Left lung (tissue), 14 donors: ENCODE measurements around the gene ROPN1B. TPM values are rescaled to one million over a fixed set of nuclear protein-coding genes. Genes with fewer than 3 reads are reported as not detected.
"Not testable (repeated sequence)": the region's sequence is repeated elsewhere in the genome, so short reads cannot be mapped to it uniquely, and the experiment has no call there.

Experiments
- ATAC-seq: fragments of 200-7000 bp; cut with Tn5 transposase; one replicate; pipeline ENCODE4 v1.9.1; 2020; ENCODE audit warnings: moderate library complexity
- DNase-seq, 4 donors: peaks; one replicate each; pipeline ENCODE4 v3.0.0-alpha.2; 2013 to 2020
- H3K27ac ChIP-seq, 2 donors: fragments of 200-600 bp; sonication (generic) in 1 of 2; one replicate each; pipeline versions ENCODE4 v1.5.0 to v1.8.0; 2020 to 2021
- H3K27me3 ChIP-seq, 2 donors: fragments of 200-600 bp; sonication (generic) in 1 of 2; one replicate each; pipeline versions ENCODE4 v1.5.0 to v1.8.0; 2020 to 2021
- H3K36me3 ChIP-seq, 2 donors: fragments of 200-600 bp; sonication (generic) in 1 of 2; one replicate each; pipeline versions ENCODE4 v1.5.0 to v1.8.0; 2020 to 2021
- H3K4me1 ChIP-seq, 2 donors: fragments of 200-600 bp; one replicate each; pipeline ENCODE4 v1.8.0; 2021
- H3K4me3 ChIP-seq, 2 donors: fragments of 200-600 bp; sonication (generic) in 1 of 2; one replicate each; pipeline versions ENCODE4 v1.5.0 to v1.8.0; 2020 to 2021; ENCODE audit warnings: mild to moderate bottlenecking in 1 of 2
- H3K9me3 ChIP-seq, 2 donors: fragments of 200-600 bp; sonication (generic) in 1 of 2; one replicate each; pipeline versions ENCODE4 v1.5.0 to v1.8.0; 2020 to 2021
- CTCF ChIP-seq, 2 donors: fragments of 200-600 bp; sonication (generic) in 1 of 2; IDR thresholded peaks; one replicate each; pipeline versions ENCODE4 v1.5.0 to v1.8.0; 2021; ENCODE audit warnings: antibody characterized with exemption in 2 of 2
- intact Hi-C, 2 donors: fragments of 100-400 bp; cut with DNase I; formaldehyde crosslinking; loops; one replicate each; pipeline versions ENCODE4 v1.11.2 to v1.14.2; 2022
- long read RNA-seq, 12 donors: library from polyadenylated mRNA in 2 of 12; unstranded in 2 of 12; transcript quantifications; one replicate each; pipeline ENCODE4 v2.0.0 and lab custom pipeline, GENCODE V29; 2019 to 2026
- polyA plus RNA-seq, 6 donors: library from polyadenylated mRNA; unstranded; fragments of 120-200 nt; gene quantifications; one replicate each; pipeline ENCODE4 v1.2.1, GENCODE V29; 2013; ENCODE audit not compliant: insufficient read length in 6 of 6
- total RNA-seq, 2 donors: library from RNA; stranded (reverse); fragmentation: NEBNext Ultra II Directional; extraction: Animal tissue kit (Norgen Biotek cat#: 25700); gene quantifications; one replicate each; pipeline ENCODE4 v1.2.1, GENCODE V29; 2021
- donor health status: DM: no; HTN: yes; CAD: no.
- donor health status: DM: no; HTN: no; CAD: no.

The ROPN1B gene
- total RNA-seq (under 1 TPM; 0.29 to 0.71 TPM), polyA plus RNA-seq (1 to 10 TPM in 4 of 6 donors, under 1 TPM in 2; 0.53 to 1.9 (median 1.4) TPM)
- long read RNA-seq, donor 1, partial matches to known transcripts, result 0 of 2 reads
- long read RNA-seq, donor 1, other reads (novel, unspliced or antisense), result 0 of 2 reads
- long read RNA-seq, donor 2, result 0 reads
- long read RNA-seq, donor 3, result 0 reads
- long read RNA-seq, donor 4, result 0 reads
- long read RNA-seq, donor 5, result 0 reads
- long read RNA-seq, donor 6, result 0 reads
- long read RNA-seq, donor 7, result 0 reads
- long read RNA-seq, donor 8, result 0 reads
- long read RNA-seq, donor 9, result 0 reads
- long read RNA-seq, donor 10, result 0 reads
- long read RNA-seq, donor 11, result 0 reads
- long read RNA-seq, donor 12, result 0 reads

GRCh38 chr3:125968701-125969592, at the start of gene ROPN1B:
Gene ROPN1B (plus strand): TSS chr3:125969178. CDS start chr3:125972055, 2,877 bp downstream.
- peak; percentile 91 for ATAC-seq
- H3K4me1 ChIP-seq, H3K36me3 ChIP-seq, intact Hi-C loops, DNase-seq, H3K4me3 ChIP-seq, H3K9me3 ChIP-seq, H3K27ac ChIP-seq: not testable (repeated sequence)
- H3K27me3 ChIP-seq, result peaks cover 19 to 46% of the 10 kb centered on the region in 2 donors

DNA sequence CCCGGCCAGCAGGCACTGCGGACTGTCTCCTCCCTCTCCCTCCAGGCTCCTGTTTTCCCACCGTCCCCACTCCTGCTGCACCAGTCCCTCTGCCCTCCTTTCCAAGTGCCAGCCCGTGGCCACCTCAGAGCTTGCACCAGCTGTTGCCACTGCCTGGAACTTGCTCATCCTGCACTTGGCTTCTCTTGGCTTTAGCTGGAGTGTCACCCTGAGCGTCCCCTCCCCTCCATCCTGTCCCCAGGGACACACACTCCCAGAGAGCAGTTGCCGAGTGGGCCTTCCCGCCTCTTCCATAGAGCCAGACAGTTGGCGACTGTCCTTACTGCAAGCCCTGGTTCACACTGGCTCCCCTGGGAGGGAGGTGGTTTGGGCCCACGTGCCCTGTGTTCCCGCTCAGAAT, 48.8 kb upstream of the ROPN1B start:
- H3K36me3 ChIP-seq, H3K9me3 ChIP-seq, intact Hi-C loops, H3K27me3 ChIP-seq, ATAC-seq, H3K4me3 ChIP-seq, H3K27ac ChIP-seq, H3K4me1 ChIP-seq: not testable (repeated sequence)
- DNase-seq, result peak in 1 of 4 donors; percentile 44

- H3K27me3 ChIP-seq, H3K4me1 ChIP-seq, H3K4me3 ChIP-seq, H3K36me3 ChIP-seq, intact Hi-C loops, ATAC-seq, H3K9me3 ChIP-seq, H3K27ac ChIP-seq: not testable (repeated sequence)
- peak in 1 of 4 donors; percentile 57 for DNase-seq
Measured at GRCh38 chr3:125920751-125921279, 48.2 kb upstream of the ROPN1B start.

DNA sequence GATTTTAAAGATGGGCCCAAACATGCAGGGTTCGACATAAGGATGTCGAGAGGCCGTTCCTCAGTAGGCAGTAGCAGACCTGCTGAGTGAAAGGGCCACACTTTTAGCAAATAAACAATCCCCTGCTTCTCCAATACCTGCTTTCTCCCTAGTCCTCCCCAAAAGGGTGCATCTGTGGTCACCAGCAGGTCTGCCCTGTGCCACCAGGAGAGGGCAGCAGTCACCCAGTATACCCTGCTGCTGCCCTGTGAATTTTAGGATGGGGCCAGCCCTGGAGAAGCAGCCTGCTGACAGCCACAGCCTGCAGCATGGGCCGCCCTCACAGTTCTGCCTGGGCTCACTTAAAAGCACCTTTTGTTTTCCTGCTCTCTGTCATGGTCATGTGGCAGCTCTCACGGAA, 47.3 kb upstream of the ROPN1B start:
- intact Hi-C loops, H3K36me3 ChIP-seq, ATAC-seq, H3K4me1 ChIP-seq, H3K27ac ChIP-seq, H3K4me3 ChIP-seq, H3K27me3 ChIP-seq, H3K9me3 ChIP-seq: not testable (repeated sequence)
- DNase-seq, result peak in 3 of 4 donors; percentile 49 to 54 (median 52)
- peak; percentile 48 to 61 for TF ChIP-seq CTCF (IDR thresholded peaks at IDR 0.05)

DNA sequence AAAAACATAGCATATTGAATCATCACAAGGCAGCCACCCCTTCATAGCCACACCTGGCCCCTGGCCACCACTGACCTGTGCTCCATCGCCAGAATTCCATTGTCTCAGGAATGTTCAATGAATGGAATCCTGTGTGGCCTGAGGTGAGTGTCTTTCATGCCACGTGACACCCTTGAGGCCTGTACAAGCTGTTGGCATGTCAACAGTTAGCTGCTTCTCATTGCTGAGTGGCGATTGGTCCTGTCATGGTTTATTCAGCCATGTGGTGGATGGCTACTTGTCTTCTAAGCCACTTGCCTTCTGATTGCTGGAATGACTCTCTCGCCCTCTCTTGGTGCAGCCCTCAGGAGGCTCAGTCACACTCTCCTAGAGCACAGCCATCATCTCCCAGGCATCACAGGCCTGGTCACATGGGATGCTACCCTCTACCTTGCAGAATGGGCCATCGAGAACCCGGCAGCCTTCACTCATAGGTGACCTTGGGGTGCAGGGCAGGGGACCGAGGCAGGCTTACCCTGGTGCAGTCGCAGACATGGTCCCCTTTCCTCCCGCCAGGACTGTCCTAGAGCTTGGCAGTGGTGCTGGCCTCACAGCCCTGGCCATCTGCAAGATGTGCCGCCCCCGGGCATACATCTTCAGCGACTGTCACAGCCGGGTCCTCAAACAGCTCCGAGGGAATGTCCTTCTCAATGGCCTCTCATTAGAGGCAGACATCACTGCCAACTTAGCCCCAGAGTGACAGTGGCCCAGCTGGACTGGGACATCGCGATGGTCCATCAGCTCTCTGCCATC, 45.5 kb upstream of the ROPN1B start:
- DNase-seq, result peak in 2 of 4 donors; percentile 57 to 67
- H3K4me3 ChIP-seq, H3K4me1 ChIP-seq, H3K36me3 ChIP-seq, H3K27me3 ChIP-seq, H3K9me3 ChIP-seq, intact Hi-C loops, H3K27ac ChIP-seq, ATAC-seq: not testable (repeated sequence)

GRCh38 chr3:125924276-125924675, 44.7 kb upstream of the ROPN1B start:
- H3K4me1 ChIP-seq, H3K9me3 ChIP-seq, H3K27ac ChIP-seq, H3K27me3 ChIP-seq, ATAC-seq, H3K36me3 ChIP-seq, intact Hi-C loops, H3K4me3 ChIP-seq, DNase-seq: not testable (repeated sequence)

GRCh38 chr3:125925727-125926126, 43.3 kb upstream of the ROPN1B start:
- H3K27me3 ChIP-seq, H3K9me3 ChIP-seq, H3K4me3 ChIP-seq, ATAC-seq, H3K4me1 ChIP-seq, intact Hi-C loops, H3K27ac ChIP-seq, H3K36me3 ChIP-seq: not testable (repeated sequence)
- peak in 1 of 4 donors; percentile 39 for DNase-seq
